ENCODE data around the gene CDC42BPB. TPM values are rescaled to one million over a fixed set of nuclear protein-coding genes. Genes with fewer than 3 reads are reported as not detected.

Gene CDC42BPB
- total and polyA plus RNA-seq, 2 of the 13 experiments (the other 11 are each of a cell fraction or from before 2014, with no cell fraction given) = 19.7 to 32.3 TPM

- no peak overlapping the region for H3K4me2 ChIP-seq (ENCODE audit: low read depth, low read length)
- H3K27ac ChIP-seq (ENCODE audit: extremely low read length, insufficient read depth, low read length) = no peak overlapping the region
- FAIRE-seq = no peak
- ChIA-PET POLR2A (no interaction called here), CTCF (ENCODE audit: low intra/inter-chr PET ratio, low total read pairs) (no interaction called here)
- in situ Hi-C loops (cut with HindIII; ENCODE audit: extremely low pct_ligation_motif_present, low pct_unique_long_range_greater_than_20kb) (no loop called here), intact Hi-C loops (cut with micrococcal nuclease; ENCODE audit: unreplicated experiment) (no loop called here)
- BruUV-seq (replicated peaks) = no TSS peak
- H3K4me3 ChIP-seq (replicated peaks in 1 of 3; ENCODE audit: insufficient read depth in 1 of 3, low read depth in 2 of 3, low read length in 3 of 3) = no peak overlapping the region
- no peak for TF ChIP-seq KAT8 (CRISPR knock-in tag; IDR thresholded peaks at IDR 0.05)
- no peak for TF ChIP-seq ZNF839 (CRISPR knock-in tag; IDR thresholded peaks at IDR 0.05; ENCODE audit: borderline replicate concordance)
- no peak for TF ChIP-seq JUN (CRISPR knock-in tag; IDR thresholded peaks at IDR 0.05)
- no peak for TF ChIP-seq ZNF335 (CRISPR knock-in tag; IDR thresholded peaks at IDR 0.05)
- no peak for ATAC-seq
- H3K79me2 ChIP-seq (ENCODE audit: insufficient read depth, low read length) = peaks cover 25% of the 10 kb centered on the region
- 93% methylated on average over 6 of the region's 6 CpGs for WGBS (ENCODE audit: low lambda C conversion rate)
- no peaks in the 10 kb centered on the region for H3K27me3 ChIP-seq (ENCODE audit: control insufficient read depth in 1 of 2, insufficient read depth in 2 of 2, low read length in 2 of 2)
- H3K36me3 ChIP-seq (replicated peaks in 1 of 2; ENCODE audit: control insufficient read depth in 1 of 2, insufficient read depth in 2 of 2, low read length in 2 of 2) = no peaks in the 10 kb centered on the region; a peak in 1 of 5 replicates
- H4K20me1 ChIP-seq (ENCODE audit: insufficient read depth, low read length) = peaks cover 10% of the 10 kb centered on the region; the same call in 1 of the 2 replicates
- H3K9ac ChIP-seq (ENCODE audit: insufficient read depth, low read depth, low read length) = no peak overlapping the region
- no peak for DNase-seq (ENCODE audit: low spot score)
- no peaks in the 10 kb centered on the region for H3K9me3 ChIP-seq (ENCODE audit: low read length)
- H2AFZ ChIP-seq (ENCODE audit: low read length) = no peak overlapping the region
- H3K4me1 ChIP-seq (ENCODE audit: insufficient read depth, low read length) = peaks cover 7% of the 10 kb centered on the region; the same call in 1 of the 2 replicates
These were observed 25.8 kb downstream of the CDC42BPB start for GRCh38 chr14:103031566-103031911.

GRCh38 chr14:103030741-103031565, 26.4 kb downstream of the CDC42BPB start:
- H3K27ac ChIP-seq (ENCODE audit: extremely low read length, insufficient read depth, low read length) = no peak overlapping the region

More at GRCh38 chr14:103030741-103031565, 26.4 kb downstream of the CDC42BPB start:
- H3K27me3 ChIP-seq (ENCODE audit: control insufficient read depth in 1 of 2, insufficient read depth in 2 of 2, low read length in 2 of 2) = no peaks in the 10 kb centered on the region
- intact Hi-C loops (cut with micrococcal nuclease; ENCODE audit: unreplicated experiment) = no loop called here
- no peak for DNase-seq (ENCODE audit: low spot score)
- no TSS peak for BruUV-seq (replicated peaks)
- H3K4me2 ChIP-seq (ENCODE audit: low read depth, low read length) = no peak overlapping the region
- H3K36me3 ChIP-seq (replicated peaks in 1 of 2; ENCODE audit: control insufficient read depth in 1 of 2, insufficient read depth in 2 of 2, low read length in 2 of 2) = no peaks in the 10 kb centered on the region; a peak in 1 of 5 replicates
- peak; percentile 65 for TF ChIP-seq MAFF (IDR thresholded peaks at IDR 0.05; ENCODE audit: low read depth, low read length)
- no peak for TF ChIP-seq HES4 (CRISPR knock-in tag; IDR thresholded peaks at IDR 0.05; ENCODE audit: borderline replicate concordance)
- peak; percentile 69 to 76 for TF ChIP-seq MAFK (conservative IDR thresholded peaks at IDR 0.05 in 1 of 2, IDR thresholded peaks at IDR 0.05 in 1 of 2; ENCODE audit: low read length in 2 of 2)
- CTCF ChIA-PET (ENCODE audit: low intra/inter-chr PET ratio, low total read pairs) = no interaction called here
- POLR2A ChIA-PET = no interaction called here
- H3K79me2 ChIP-seq (ENCODE audit: insufficient read depth, low read length) = peaks cover 25% of the 10 kb centered on the region
- no peak overlapping the region for H3K4me3 ChIP-seq (replicated peaks in 1 of 3; ENCODE audit: insufficient read depth in 1 of 3, low read depth in 2 of 3, low read length in 3 of 3)
- no peak overlapping the region for H3K9ac ChIP-seq (ENCODE audit: insufficient read depth, low read depth, low read length)
- FAIRE-seq = no peak
- WGBS (ENCODE audit: low lambda C conversion rate) = 93% methylated on average over 13 of the region's 13 CpGs
- no peak overlapping the region for H2AFZ ChIP-seq (ENCODE audit: low read length)
- no peak for ATAC-seq
- in situ Hi-C loops (cut with HindIII; ENCODE audit: extremely low pct_ligation_motif_present, low pct_unique_long_range_greater_than_20kb) = no loop called here
- H3K9me3 ChIP-seq (ENCODE audit: low read length) = no peaks in the 10 kb centered on the region
- H4K20me1 ChIP-seq (ENCODE audit: insufficient read depth, low read length) = peaks cover 10% of the 10 kb centered on the region; the same call in 1 of the 2 replicates
- H3K4me1 ChIP-seq (ENCODE audit: insufficient read depth, low read length) = peaks cover 7% of the 10 kb centered on the region; the same call in 1 of the 2 replicates
